HG02973 (cell line): Measurements from ENCODE around the gene ANKRD11.

Experiments used
- ATAC-seq: cut with Tn5 transposase; IDR thresholded peaks from one replicate; pipeline ENCODE4 v1.9.1; 2021; ENCODE audit warnings: moderate library complexity; ENCODE audit not compliant: unreplicated experiment

ANKRD11 gene

DNA sequence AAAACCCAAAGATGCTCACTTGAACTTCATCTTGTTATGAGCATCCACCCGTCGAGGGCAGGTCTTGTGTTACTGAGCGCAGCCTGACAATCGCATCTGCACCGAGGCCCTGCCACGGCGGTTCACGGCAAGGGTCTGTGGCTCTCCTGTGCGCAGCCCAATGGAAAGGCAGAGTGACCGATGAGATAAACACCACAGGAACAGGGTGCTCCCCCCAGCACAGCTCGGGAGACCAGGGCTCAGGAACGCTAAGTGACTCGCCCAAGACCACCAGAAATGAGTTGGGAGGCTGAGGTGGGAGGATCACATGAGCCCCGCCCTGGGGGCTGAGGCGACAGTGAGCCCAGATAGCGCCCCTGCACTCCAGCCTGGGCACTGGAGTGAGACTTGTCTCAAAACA is 134.7 kb downstream of the ANKRD11 start:
- ATAC-seq, result no peak

DNA sequence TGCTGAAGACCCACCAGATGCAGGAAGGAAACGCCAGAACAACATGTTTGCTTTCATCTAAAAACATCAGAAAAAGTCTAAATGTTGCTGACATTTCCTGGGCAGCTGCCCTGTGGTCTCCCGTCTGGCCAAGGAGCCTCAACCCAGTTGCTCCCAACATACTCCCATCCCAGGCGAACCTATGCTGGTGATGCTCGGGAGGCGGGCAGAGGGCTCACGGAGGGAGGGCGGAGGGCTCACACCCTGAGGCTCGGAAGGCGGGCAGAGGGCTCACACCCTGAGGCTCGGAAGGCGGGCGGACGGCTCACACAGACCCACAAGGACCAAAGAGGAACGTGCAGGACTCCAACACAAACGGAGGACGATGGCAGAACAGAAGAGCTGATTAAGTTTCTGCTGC is 135.4 kb downstream of the ANKRD11 start:
- no peak for ATAC-seq

GRCh38 chr16:89354325-89354724 is 136.0 kb downstream of the ANKRD11 start:
- no peak for ATAC-seq

DNA sequence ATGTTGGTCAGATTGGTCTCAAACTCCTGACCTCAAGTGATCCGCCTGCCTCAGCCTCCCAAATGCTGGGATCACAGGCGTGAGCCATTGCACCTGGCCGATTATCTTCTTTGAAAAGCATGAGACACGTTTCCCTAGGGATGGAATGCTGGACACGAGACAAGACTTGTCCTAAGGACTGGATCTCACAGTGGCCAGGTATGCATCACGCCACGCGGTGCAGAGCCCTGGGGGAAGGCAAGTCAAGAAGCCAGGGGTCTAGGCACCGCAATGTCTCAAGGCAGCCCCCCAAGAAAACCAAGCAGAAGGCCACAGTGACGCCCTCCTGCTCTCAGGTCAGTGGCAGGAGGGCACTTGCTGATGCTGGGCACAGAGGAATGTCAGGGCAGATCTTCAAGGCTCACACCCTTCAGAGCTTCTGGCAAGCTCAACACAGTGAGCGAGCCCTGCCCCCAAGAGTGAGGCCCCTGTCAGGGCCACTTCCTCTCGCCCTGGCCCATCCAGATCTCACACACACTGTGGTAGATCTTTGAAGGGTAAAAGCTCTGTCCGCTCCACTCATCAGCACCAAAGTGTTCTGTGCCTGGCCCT is 138.2 kb downstream of the ANKRD11 start:
- no peak for ATAC-seq

GRCh38 chr16:89351645-89352044 is 138.7 kb downstream of the ANKRD11 start:
- no peak for ATAC-seq

DNA sequence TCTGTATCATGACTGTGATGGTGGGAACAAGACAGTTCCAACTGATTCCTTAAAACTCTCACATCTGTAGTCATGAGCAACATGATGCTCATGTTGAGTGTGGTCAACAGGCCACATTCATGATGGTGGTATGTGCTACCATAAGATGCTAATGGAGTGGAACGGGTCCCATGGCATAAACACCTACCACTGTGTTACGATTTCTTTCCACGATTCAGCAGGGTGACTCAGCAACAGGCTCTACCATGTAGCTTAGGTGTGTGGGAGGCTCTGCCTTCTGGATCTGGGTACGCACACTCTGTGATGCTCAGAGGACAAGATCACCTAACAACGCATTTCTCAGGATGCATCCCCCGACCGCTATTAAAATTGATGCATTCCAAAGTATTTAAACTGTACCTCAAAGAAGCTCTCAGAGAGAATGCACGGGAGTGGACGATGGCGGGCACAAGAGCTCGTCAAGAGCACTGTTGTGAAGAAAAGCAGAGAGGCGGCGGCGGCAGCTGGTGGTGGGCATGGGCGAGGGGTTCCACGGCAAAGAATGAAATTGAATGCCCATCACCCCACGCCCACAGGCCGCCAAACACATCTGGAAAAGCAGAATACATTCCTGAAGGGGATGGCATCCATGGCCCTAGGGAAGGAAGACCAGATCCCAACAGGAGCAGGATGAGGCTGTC is 139.5 kb downstream of the ANKRD11 start:
- ATAC-seq, result no peak

DNA sequence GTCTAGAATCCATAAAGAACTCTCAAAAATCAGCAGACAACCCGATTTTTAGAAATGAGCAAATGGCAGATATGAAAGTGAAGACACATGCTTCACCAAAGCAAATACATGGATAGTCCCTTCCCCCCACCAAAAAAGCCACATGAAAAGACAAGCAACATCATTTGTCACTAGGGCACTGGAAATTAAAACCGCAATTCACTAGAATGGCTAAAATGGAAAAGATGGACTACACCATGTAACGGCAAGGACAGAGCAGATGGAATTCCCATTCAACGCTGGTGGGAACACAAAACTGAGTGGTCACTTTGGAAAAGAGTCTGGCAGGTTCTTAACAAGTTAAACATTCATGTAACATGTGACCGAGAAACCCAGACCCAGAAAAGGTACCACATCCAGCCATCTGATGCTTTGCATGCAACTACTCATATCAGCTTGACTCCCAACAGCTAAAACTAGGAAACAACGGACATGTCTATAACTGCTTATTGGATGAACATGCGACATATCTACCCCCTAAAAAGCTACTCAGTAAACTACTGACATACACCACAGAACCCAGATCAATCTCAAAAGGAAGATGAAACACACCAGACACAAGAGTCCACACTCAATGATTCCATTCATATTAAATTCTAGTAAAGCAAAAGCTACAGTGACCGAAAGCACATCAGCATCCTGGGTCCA is 140.3 kb downstream of the ANKRD11 start:
- no peak for ATAC-seq

- no peak for ATAC-seq
These were observed 142.6 kb downstream of the ANKRD11 start for GRCh38 chr16:89347807-89348206.

GRCh38 chr16:89346869-89347268 is 143.5 kb downstream of the ANKRD11 start:
- ATAC-seq, result no peak

GRCh38 chr16:89345642-89346150 is 144.7 kb downstream of the ANKRD11 start:
- ATAC-seq, result no peak

DNA sequence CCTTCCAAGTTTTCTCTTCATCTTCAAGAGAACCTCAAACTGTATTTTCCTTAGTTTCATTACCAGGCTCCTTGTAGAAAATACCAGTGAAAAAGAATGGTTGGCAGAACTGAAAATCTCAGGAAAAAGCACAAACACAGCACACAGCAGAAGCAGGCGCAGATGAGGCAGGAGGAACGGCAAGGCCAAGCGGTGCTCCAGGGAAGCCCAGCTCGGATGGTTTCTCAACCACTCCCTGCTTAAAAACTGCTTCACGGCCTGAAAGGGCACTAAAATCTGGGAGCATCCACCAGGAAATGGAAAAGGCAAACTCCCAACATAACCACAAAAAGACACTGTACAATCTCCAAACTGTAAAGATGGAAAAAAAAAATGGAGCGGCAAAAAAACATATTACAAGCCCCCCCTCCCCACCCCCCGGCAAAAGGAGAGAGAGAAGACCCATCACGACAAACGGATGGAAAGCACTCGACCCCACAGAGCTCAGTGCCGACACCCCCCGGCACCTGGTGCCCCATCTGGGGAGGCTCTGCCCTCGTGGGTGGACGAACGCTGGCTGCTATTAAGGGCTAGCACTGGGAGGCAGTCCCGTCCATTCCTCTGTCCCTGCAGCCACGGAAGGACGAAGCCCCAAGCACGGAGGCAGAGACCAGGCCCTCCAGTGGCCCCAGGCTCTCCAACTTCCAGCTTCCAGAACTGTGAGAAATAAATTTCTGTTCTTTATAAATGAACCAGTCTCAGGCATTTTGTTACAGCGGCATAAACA is 145.3 kb downstream of the ANKRD11 start:
- ATAC-seq, result no peak

- ATAC-seq, result no peak
These were observed 145.9 kb downstream of the ANKRD11 start for GRCh38 chr16:89344458-89344834.

DNA sequence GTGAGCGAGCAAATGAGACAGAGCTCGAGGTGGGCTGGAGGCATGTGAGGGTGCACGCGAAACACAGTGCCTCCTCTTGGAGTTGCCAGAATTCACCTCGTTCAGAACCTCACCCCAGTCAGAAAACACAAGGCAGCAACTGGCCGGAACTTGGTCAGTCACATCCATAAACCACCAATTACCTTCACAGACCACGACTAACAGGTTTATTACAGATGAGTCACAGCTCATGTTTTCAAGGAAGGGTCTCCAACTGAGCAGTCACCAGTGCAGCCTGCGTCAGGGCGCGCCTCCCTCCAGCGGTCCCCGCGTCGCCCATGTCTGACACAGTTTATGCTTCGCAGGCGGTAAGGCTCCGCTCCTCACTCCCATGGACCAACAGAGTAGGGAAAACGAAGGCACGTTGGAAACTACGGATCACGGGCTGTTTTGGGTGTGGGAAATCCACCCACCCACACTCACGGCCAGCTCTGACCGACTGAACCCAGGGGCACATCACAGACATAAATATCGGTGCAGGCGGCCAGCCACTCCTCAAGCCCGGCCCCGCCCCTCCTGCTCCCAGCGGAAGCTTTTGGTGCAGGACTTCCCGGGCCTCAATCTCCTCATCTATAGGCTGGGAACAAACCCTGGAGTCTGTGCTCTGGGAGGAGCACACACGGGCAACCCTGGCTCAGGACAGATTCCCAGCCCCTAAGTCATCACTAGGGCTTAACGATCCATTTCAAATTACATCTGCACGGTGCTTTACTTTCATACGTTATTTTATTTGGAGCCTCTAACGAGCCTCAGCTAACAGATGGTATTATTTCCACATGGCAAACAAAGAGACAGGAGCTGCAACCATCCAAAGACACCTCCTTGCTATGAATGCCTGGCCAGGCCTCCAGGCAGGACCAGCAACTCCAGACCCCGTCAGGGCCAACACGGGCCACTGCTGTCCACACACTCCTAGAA is 146.6 kb downstream of the ANKRD11 start:
- ATAC-seq, result no peak

DNA sequence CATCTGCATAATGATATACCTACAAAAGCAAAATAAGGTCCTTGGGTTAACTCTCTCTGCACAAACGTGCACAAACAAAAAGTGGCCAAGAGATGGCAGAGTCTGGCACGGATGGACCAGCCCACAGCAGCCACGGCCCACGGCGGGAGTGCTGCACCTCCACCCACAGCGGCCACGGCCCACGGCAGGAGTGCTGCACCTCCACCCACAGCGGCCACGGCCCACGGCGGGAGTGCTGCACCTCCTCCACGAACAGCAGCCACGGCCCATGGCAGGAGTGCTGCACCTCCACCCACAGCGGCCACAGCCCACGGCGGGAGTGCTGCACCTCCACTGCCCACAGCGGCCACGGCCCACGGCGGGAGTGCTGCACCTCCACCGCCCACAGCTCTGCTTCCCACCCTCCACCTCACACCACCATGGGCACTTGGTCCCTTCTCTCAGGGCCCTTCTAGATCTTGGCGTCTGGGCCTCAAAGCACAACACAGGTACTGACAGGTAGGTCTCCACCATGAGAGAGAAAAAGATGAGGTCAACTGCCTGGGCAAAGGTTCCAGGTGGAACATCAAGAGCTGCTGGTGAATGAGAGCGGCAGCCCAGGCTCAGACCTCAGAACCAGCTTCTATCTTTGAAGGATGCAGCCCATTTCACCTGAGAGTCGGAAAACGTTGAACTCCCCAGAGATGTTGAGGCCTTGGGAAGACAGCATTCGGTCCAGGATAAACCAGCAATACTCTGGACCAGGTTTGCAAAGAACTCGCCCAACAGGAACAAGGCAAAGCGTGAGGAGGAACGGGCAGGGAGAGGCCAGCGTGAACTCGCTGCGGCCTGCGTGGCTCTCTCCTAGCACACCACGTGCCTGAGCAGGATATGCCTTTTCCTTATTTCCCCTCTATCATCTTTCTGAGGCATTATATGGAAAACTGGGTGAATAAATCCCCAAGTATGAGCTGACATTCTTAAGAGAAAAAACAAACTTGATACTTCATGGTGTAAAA is 148.4 kb downstream of the ANKRD11 start:
- ATAC-seq, result no peak

DNA sequence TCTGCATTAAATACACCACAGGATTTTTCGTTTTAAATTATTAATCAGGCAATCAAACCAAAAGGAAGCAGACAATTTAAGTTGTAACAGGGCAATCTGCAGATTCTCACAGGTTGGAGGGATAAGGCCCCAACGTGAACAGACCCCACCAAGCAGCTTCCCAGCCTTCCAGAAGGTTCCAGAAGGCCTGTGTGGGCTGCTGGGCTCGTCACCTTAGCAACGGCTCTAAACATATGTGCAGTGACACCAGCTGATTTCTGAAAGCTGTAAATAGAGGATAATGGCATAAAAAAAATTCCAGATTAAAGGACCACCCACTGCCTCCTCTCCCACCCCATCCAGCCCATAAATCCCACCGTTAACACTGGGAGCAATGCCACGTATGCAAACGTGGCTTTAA is 149.1 kb downstream of the ANKRD11 start:
- no peak for ATAC-seq

GRCh38 chr16:89338863-89339262 is 151.5 kb downstream of the ANKRD11 start:
- no peak for ATAC-seq

GRCh38 chr16:89337965-89338364 is 152.4 kb downstream of the ANKRD11 start:
- ATAC-seq, result no peak

- ATAC-seq, result no peak
These were observed 154.4 kb downstream of the ANKRD11 start for GRCh38 chr16:89335803-89336485.
